ENCODE results near the gene ALAD. TPM values are rescaled to one million over a fixed set of nuclear protein-coding genes. Genes with fewer than 3 reads are reported as not detected.

Gene ALAD
- total RNA-seq, 4 donors from 2014 or later, result 1.5 to 26.6 (median 16.1) TPM

- TF ChIP-seq CTCF (IDR thresholded peaks at IDR 0.05), result no peak
- peak; percentile 47 to 84 for TF ChIP-seq POLR2A (IDR thresholded peaks at IDR 0.05)
- intact Hi-C loops (cut with DNase I; ENCODE audit: low total_unique reads), result no loop called here
- no peaks in the 10 kb centered on the region for H3K27me3 ChIP-seq
- no peaks in the 10 kb centered on the region for H3K9me3 ChIP-seq
- peak within 1 kb of the TSS; percentile 81 to 89 for H3K27ac ChIP-seq
- peak; percentile 81 to 82 for DNase-seq
- H3K36me3 ChIP-seq, result no peaks in the 10 kb centered on the region
- H3K4me1 ChIP-seq, result peaks cover 0 to 5% of the 10 kb centered on the region in 2 donors
- peak within 1 kb of the TSS; percentile 74 to 83 for H3K4me3 ChIP-seq
Observed at GRCh38 chr9:113376634-113377567, 24.2 kb downstream of the ALAD start, which contains the start of gene HDHD3. Gene HDHD3, minus strand, starts transcription at chr9:113376986. Its CDS starts 2,632 bp downstream, at chr9:113374354.

GRCh38 chr9:113375057-113376023 lies 25.7 kb downstream of the ALAD start:
- no peak overlapping the region for H3K27ac ChIP-seq
- intact Hi-C loops (cut with DNase I; ENCODE audit: low total_unique reads), result no loop called here
- peak overlapping the region in 1 of 2 donors; percentile 83 for H3K4me3 ChIP-seq

GRCh38 chr9:113373676-113374392 lies 27.2 kb downstream of the ALAD start:
- intact Hi-C loops (cut with DNase I; ENCODE audit: low total_unique reads), result no loop called here

More at GRCh38 chr9:113375057-113376023, 25.7 kb downstream of the ALAD start:
- H3K9me3 ChIP-seq, result no peaks in the 10 kb centered on the region
- H3K27me3 ChIP-seq, result no peaks in the 10 kb centered on the region
- H3K36me3 ChIP-seq, result no peaks in the 10 kb centered on the region
- peaks cover 0 to 5% of the 10 kb centered on the region in 2 donors for H3K4me1 ChIP-seq
- no peak for DNase-seq
- TF ChIP-seq CTCF (IDR thresholded peaks at IDR 0.05) (no peak), POLR2A (IDR thresholded peaks at IDR 0.05) (no peak)

GRCh38 chr9:113373256-113373655 lies 27.8 kb downstream of the ALAD start:
- H3K27ac ChIP-seq, result no peak overlapping the region
- no peak for TF ChIP-seq POLR2A (IDR thresholded peaks at IDR 0.05)
- no peak for TF ChIP-seq CTCF (IDR thresholded peaks at IDR 0.05)
- DNase-seq, result no peak

More at GRCh38 chr9:113373676-113374392, 27.2 kb downstream of the ALAD start:
- no peak for TF ChIP-seq POLR2A (IDR thresholded peaks at IDR 0.05)
- TF ChIP-seq CTCF (IDR thresholded peaks at IDR 0.05), result no peak
- DNase-seq, result no peak
- Histone ChIP-seq H3K4me1 (peaks cover 0 to 5% of the 10 kb centered on the region in 2 donors), H3K9me3 (no peaks in the 10 kb centered on the region), H3K27ac (no peak overlapping the region), H3K27me3 (no peaks in the 10 kb centered on the region), H3K36me3 (no peaks in the 10 kb centered on the region), H3K4me3 (no peak overlapping the region)

More at GRCh38 chr9:113373256-113373655, 27.8 kb downstream of the ALAD start:
- no peaks in the 10 kb centered on the region for H3K9me3 ChIP-seq
- intact Hi-C loops (cut with DNase I; ENCODE audit: low total_unique reads), result no loop called here
- H3K4me3 ChIP-seq, result no peak overlapping the region
- H3K36me3 ChIP-seq, result no peaks in the 10 kb centered on the region
- H3K4me1 ChIP-seq, result peaks cover 0 to 5% of the 10 kb centered on the region in 2 donors
- no peaks in the 10 kb centered on the region for H3K27me3 ChIP-seq
